HG02981 (cell line): ENCODE data around the gene TENT5C.

ENCODE experiments used
- ATAC-seq: cut with Tn5 transposase; IDR thresholded peaks from one replicate; pipeline ENCODE4 v1.9.1; 2021; ENCODE audit warnings: mild to moderate bottlenecking, moderate library complexity; ENCODE audit not compliant: unreplicated experiment

TENT5C gene

GRCh38 chr1:117572546-117572945 lies 33.3 kb upstream of the TENT5C start:
- no peak for ATAC-seq

GRCh38 chr1:117573386-117574023 lies 32.3 kb upstream of the TENT5C start:
- ATAC-seq: no peak

GRCh38 chr1:117574161-117574835 lies 31.6 kb upstream of the TENT5C start:
- no peak for ATAC-seq

- ATAC-seq: no peak
These were observed 30.1 kb upstream of the TENT5C start for GRCh38 chr1:117575586-117576225.

GRCh38 chr1:117576236-117576635 lies 29.6 kb upstream of the TENT5C start:
- no peak for ATAC-seq

- no peak for ATAC-seq
These were observed 28.5 kb upstream of the TENT5C start for GRCh38 chr1:117577191-117577885.

GRCh38 chr1:117578466-117578865 lies 27.4 kb upstream of the TENT5C start:
- no peak for ATAC-seq

- no peak for ATAC-seq
These were observed 26.5 kb upstream of the TENT5C start for GRCh38 chr1:117579221-117579906.

GRCh38 chr1:117580436-117580835 lies 25.4 kb upstream of the TENT5C start:
- no peak for ATAC-seq

GRCh38 chr1:117580882-117581281 lies 25.0 kb upstream of the TENT5C start:
- ATAC-seq: no peak

- no peak for ATAC-seq
These were observed 24.4 kb upstream of the TENT5C start for GRCh38 chr1:117581391-117581943.

GRCh38 chr1:117582451-117582850 lies 23.4 kb upstream of the TENT5C start:
- ATAC-seq: no peak

GRCh38 chr1:117583247-117583646 lies 22.6 kb upstream of the TENT5C start:
- no peak for ATAC-seq

- ATAC-seq: no peak
These were observed 21.7 kb upstream of the TENT5C start for GRCh38 chr1:117584181-117584580.

GRCh38 chr1:117585086-117585485 lies 20.8 kb upstream of the TENT5C start:
- ATAC-seq: no peak

- ATAC-seq: no peak
These were observed 19.5 kb upstream of the TENT5C start for GRCh38 chr1:117586337-117586736.

GRCh38 chr1:117586747-117587498 lies 18.9 kb upstream of the TENT5C start:
- ATAC-seq: no peak

- no peak for ATAC-seq
These were observed 18.1 kb upstream of the TENT5C start for GRCh38 chr1:117587499-117588356.

GRCh38 chr1:117589544-117589943 lies 16.3 kb upstream of the TENT5C start:
- no peak for ATAC-seq
